Measurements from ENCODE around the gene ORAI1.

- no peak for TF ChIP-seq ZNF354B (CRISPR knock-in tag; IDR thresholded peaks at IDR 0.05)
- TF ChIP-seq, protein P1, sequence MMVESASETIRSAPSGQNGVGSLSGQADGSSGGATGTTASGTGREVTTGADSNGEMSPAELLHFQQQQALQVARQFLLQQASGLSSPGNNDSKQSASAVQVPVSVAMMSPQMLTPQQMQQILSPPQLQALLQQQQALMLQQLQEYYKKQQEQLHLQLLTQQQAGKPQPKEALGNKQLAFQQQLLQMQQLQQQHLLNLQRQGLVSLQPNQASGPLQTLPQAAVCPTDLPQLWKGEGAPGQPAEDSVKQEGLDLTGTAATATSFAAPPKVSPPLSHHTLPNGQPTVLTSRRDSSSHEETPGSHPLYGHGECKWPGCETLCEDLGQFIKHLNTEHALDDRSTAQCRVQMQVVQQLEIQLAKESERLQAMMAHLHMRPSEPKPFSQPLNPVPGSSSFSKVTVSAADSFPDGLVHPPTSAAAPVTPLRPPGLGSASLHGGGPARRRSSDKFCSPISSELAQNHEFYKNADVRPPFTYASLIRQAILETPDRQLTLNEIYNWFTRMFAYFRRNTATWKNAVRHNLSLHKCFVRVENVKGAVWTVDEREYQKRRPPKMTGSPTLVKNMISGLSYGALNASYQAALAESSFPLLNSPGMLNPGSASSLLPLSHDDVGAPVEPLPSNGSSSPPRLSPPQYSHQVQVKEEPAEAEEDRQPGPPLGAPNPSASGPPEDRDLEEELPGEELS (CRISPR knock-in tag; IDR thresholded peaks at IDR 0.05) = no peak
- no peak for TF ChIP-seq POLR2A (IDR thresholded peaks at IDR 0.05; ENCODE audit: insufficient read depth in 1 of 2, low read depth in 2 of 2, low read length in 2 of 2)
- TF ChIP-seq, protein P2, sequence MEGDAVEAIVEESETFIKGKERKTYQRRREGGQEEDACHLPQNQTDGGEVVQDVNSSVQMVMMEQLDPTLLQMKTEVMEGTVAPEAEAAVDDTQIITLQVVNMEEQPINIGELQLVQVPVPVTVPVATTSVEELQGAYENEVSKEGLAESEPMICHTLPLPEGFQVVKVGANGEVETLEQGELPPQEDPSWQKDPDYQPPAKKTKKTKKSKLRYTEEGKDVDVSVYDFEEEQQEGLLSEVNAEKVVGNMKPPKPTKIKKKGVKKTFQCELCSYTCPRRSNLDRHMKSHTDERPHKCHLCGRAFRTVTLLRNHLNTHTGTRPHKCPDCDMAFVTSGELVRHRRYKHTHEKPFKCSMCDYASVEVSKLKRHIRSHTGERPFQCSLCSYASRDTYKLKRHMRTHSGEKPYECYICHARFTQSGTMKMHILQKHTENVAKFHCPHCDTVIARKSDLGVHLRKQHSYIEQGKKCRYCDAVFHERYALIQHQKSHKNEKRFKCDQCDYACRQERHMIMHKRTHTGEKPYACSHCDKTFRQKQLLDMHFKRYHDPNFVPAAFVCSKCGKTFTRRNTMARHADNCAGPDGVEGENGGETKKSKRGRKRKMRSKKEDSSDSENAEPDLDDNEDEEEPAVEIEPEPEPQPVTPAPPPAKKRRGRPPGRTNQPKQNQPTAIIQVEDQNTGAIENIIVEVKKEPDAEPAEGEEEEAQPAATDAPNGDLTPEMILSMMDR (CRISPR knock-in tag; IDR thresholded peaks at IDR 0.05) = no peak
- TF ChIP-seq ZNF768 (CRISPR knock-in tag; IDR thresholded peaks at IDR 0.05) = no peak
- TF ChIP-seq PLSCR1 (CRISPR knock-in tag; IDR thresholded peaks at IDR 0.05; ENCODE audit: borderline replicate concordance) = no peak
- TF ChIP-seq MED1 (CRISPR knock-in tag; IDR thresholded peaks at IDR 0.05) = no peak
- TF ChIP-seq, protein P3, sequence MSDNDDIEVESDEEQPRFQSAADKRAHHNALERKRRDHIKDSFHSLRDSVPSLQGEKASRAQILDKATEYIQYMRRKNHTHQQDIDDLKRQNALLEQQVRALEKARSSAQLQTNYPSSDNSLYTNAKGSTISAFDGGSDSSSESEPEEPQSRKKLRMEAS (IDR thresholded peaks at IDR 0.05) = no peak
- TF ChIP-seq, protein P4, sequence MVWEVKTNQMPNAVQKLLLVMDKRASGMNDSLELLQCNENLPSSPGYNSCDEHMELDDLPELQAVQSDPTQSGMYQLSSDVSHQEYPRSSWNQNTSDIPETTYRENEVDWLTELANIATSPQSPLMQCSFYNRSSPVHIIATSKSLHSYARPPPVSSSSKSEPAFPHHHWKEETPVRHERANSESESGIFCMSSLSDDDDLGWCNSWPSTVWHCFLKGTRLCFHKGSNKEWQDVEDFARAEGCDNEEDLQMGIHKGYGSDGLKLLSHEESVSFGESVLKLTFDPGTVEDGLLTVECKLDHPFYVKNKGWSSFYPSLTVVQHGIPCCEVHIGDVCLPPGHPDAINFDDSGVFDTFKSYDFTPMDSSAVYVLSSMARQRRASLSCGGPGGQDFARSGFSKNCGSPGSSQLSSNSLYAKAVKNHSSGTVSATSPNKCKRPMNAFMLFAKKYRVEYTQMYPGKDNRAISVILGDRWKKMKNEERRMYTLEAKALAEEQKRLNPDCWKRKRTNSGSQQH (CRISPR knock-in tag; IDR thresholded peaks at IDR 0.05; ENCODE audit: low read depth) = no peak
- TF ChIP-seq POLR2AphosphoS5 (IDR thresholded peaks at IDR 0.05; ENCODE audit: low read depth, low read length) = no peak
- no peak for TF ChIP-seq ZNF792 (CRISPR knock-in tag; IDR thresholded peaks at IDR 0.05)
These were observed 12.9 kb upstream of the ORAI1 start for GRCh38 chr12:121613462-121613861.
